Astrocyte (in vitro differentiated cells and primary cell): Measurements from ENCODE around the gene ISL1.

Experiments
- CTCF ChIP-seq: IDR thresholded peaks from 2 replicates; pipeline ENCODE4 v1.5.1; 2011; ENCODE audit warnings: low read depth, mild to moderate bottlenecking, inconsistent platforms, low read length, moderate library complexity; ENCODE audit not compliant: insufficient read depth
- EZH2 ChIP-seq: IDR thresholded peaks from 2 replicates; pipeline ENCODE4 v1.6.1; 2012; ENCODE audit warnings: mild to moderate bottlenecking, low read length, inconsistent platforms; ENCODE audit not compliant: insufficient read depth

- TF ChIP-seq CTCF (no peak), EZH2 (no peak)
Observed at GRCh38 chr5:51396797-51397196, 13.5 kb downstream of the ISL1 start.
